ENCODE measurements around the gene PRSS33.

DNA sequence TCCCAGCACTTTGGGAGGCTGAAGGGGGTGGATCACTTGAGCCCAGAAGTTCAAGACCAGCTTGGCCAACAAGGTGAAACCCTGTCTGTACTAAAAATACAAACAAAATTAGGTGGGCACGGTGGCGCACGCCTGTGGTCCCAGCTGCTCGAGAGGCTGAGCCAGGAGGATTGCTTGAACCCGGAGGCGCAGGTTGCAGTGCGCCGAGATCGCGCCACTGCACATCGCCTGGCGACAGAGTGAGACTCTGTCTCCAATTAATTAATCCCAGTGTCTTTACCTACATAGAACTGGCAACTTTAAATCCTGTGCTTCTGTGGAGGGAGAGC is 8.8 kb downstream of the PRSS33 start:
- TF ChIP-seq, protein P1, sequence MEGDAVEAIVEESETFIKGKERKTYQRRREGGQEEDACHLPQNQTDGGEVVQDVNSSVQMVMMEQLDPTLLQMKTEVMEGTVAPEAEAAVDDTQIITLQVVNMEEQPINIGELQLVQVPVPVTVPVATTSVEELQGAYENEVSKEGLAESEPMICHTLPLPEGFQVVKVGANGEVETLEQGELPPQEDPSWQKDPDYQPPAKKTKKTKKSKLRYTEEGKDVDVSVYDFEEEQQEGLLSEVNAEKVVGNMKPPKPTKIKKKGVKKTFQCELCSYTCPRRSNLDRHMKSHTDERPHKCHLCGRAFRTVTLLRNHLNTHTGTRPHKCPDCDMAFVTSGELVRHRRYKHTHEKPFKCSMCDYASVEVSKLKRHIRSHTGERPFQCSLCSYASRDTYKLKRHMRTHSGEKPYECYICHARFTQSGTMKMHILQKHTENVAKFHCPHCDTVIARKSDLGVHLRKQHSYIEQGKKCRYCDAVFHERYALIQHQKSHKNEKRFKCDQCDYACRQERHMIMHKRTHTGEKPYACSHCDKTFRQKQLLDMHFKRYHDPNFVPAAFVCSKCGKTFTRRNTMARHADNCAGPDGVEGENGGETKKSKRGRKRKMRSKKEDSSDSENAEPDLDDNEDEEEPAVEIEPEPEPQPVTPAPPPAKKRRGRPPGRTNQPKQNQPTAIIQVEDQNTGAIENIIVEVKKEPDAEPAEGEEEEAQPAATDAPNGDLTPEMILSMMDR (IDR thresholded peaks at IDR 0.05): no peak
- TF ChIP-seq EP300 (IDR thresholded peaks at IDR 0.05): no peak
- no peak for TF ChIP-seq POLR2A (IDR thresholded peaks at IDR 0.05)
- TF ChIP-seq POLR2AphosphoS5 (IDR thresholded peaks at IDR 0.05): no peak
